GM06990 (cell line): ENCODE results near the gene KCNF1.

ENCODE experiments used
- DNase-seq: peaks from one replicate; pipeline ENCODE4 v3.0.0-alpha.2; 2011; ENCODE audit not compliant: insufficient read length; ENCODE audit errors: extremely low read depth
- H3K27me3 ChIP-seq: replicated peaks from 2 replicates; pipeline ENCODE4 v1.6.0; 2011; ENCODE audit warnings: low read length; ENCODE audit not compliant: control insufficient read depth, insufficient read depth
- H3K36me3 ChIP-seq: 2 replicates; pipeline ENCODE4 v1.5.1; 2011; ENCODE audit warnings: low read length; ENCODE audit not compliant: control insufficient read depth, insufficient read depth
- H3K4me3 ChIP-seq: replicated peaks from 2 replicates; pipeline ENCODE4 v1.5.1; 2011; ENCODE audit warnings: low read depth, mild to moderate bottlenecking, control low read depth, low read length
- CTCF ChIP-seq: IDR thresholded peaks from 2 replicates; pipeline ENCODE4 v1.5.1; 2011; ENCODE audit warnings: low read length, control low read depth, mild to moderate bottlenecking, inconsistent platforms; ENCODE audit not compliant: insufficient read depth, poor library complexity, severe bottlenecking

The KCNF1 gene

GRCh38 chr2:10912076-10912731 lies 470 bp downstream of the KCNF1 start:
- no peaks in the 10 kb centered on the region; the same call in 1 of the 2 replicates for H3K27me3 ChIP-seq
- DNase-seq = no peak
- no peak for TF ChIP-seq CTCF
- H3K36me3 ChIP-seq = no peaks in the 10 kb centered on the region
- H3K4me3 ChIP-seq = no peak overlapping the region

- no peak for DNase-seq
- no peaks in the 10 kb centered on the region; the same call in 1 of the 2 replicates for H3K27me3 ChIP-seq
- no peak overlapping the region for H3K4me3 ChIP-seq
- no peaks in the 10 kb centered on the region for H3K36me3 ChIP-seq
- TF ChIP-seq CTCF = no peak
These were observed 1.2 kb downstream of the KCNF1 start for GRCh38 chr2:10912796-10913455.

GRCh38 chr2:10913501-10914271 lies 2.0 kb downstream of the KCNF1 start:
- TF ChIP-seq CTCF = no peak
- DNase-seq = no peak
- H3K36me3 ChIP-seq = no peaks in the 10 kb centered on the region
- no peaks in the 10 kb centered on the region; the same call in 1 of the 2 replicates for H3K27me3 ChIP-seq
- no peak overlapping the region for H3K4me3 ChIP-seq

- DNase-seq = no peak
- Histone ChIP-seq H3K27me3 (no peaks in the 10 kb centered on the region; the same call in 1 of the 2 replicates), H3K36me3 (no peaks in the 10 kb centered on the region), H3K4me3 (no peak overlapping the region)
- peak; percentile 38 for TF ChIP-seq CTCF
These were observed 2.5 kb downstream of the KCNF1 start for GRCh38 chr2:10914272-10914693.

GRCh38 chr2:10915236-10915635 lies 3.5 kb downstream of the KCNF1 start:
- Histone ChIP-seq H3K27me3 (no peaks in the 10 kb centered on the region; the same call in none of the 2 replicates), H3K4me3 (no peak overlapping the region), H3K36me3 (no peaks in the 10 kb centered on the region)
- no peak for TF ChIP-seq CTCF
- DNase-seq = no peak
